ENCODE results near the gene HPSE2. TPM values are rescaled to one million over a fixed set of nuclear protein-coding genes. Genes with fewer than 3 reads are reported as not detected.

HPSE2 gene
- total RNA-seq, 1 donor from 2014 or later: 10.6 TPM

GRCh38 chr10:98517672-98518071 lies 718.0 kb downstream of the HPSE2 start:
- intact Hi-C loops (cut with DNase I): no loop called here
- no peak overlapping the region for H3K27ac ChIP-seq
- H3K36me3 ChIP-seq: no peaks in the 10 kb centered on the region
- DNase-seq (ENCODE audit: extremely low spot score in 2 of 2): no peak
- TF ChIP-seq CTCF (IDR thresholded peaks at IDR 0.05) (no peak), POLR2AphosphoS5 (IDR thresholded peaks at IDR 0.05; ENCODE audit: insufficient read depth in 1 of 2, low read depth in 1 of 2) (no peak), POLR2A (IDR thresholded peaks at IDR 0.05) (no peak)
- H3K9me3 ChIP-seq: no peaks in the 10 kb centered on the region
- H3K4me3 ChIP-seq: no peak overlapping the region
- H3K4me1 ChIP-seq: peaks cover 13% of the 10 kb centered on the region
- H3K27me3 ChIP-seq: no peaks in the 10 kb centered on the region

GRCh38 chr10:98516352-98516751 lies 719.3 kb downstream of the HPSE2 start:
- Histone ChIP-seq H3K27ac (no peak overlapping the region), H3K36me3 (no peaks in the 10 kb centered on the region), H3K9me3 (no peaks in the 10 kb centered on the region), H3K4me1 (peaks cover 13% of the 10 kb centered on the region), H3K4me3 (no peak overlapping the region), H3K27me3 (no peaks in the 10 kb centered on the region)
- no peak for TF ChIP-seq CTCF (IDR thresholded peaks at IDR 0.05)
- TF ChIP-seq POLR2A (IDR thresholded peaks at IDR 0.05): no peak
- no peak for TF ChIP-seq POLR2AphosphoS5 (IDR thresholded peaks at IDR 0.05; ENCODE audit: insufficient read depth in 1 of 2, low read depth in 1 of 2)
- no peak for DNase-seq (ENCODE audit: extremely low spot score in 2 of 2)
- intact Hi-C loops (cut with DNase I): no loop called here

GRCh38 chr10:98513704-98514103 lies 721.9 kb downstream of the HPSE2 start:
- Histone ChIP-seq H3K27ac (no peak overlapping the region), H3K4me3 (no peak overlapping the region), H3K4me1 (peaks cover 13% of the 10 kb centered on the region), H3K36me3 (no peaks in the 10 kb centered on the region), H3K9me3 (no peaks in the 10 kb centered on the region), H3K27me3 (no peaks in the 10 kb centered on the region)
- TF ChIP-seq POLR2A (IDR thresholded peaks at IDR 0.05) (no peak), POLR2AphosphoS5 (IDR thresholded peaks at IDR 0.05; ENCODE audit: insufficient read depth in 1 of 2, low read depth in 1 of 2) (no peak), CTCF (IDR thresholded peaks at IDR 0.05) (no peak)
- intact Hi-C loops (cut with DNase I): no loop called here
- DNase-seq (ENCODE audit: extremely low spot score in 2 of 2): no peak

- TF ChIP-seq POLR2AphosphoS5 (IDR thresholded peaks at IDR 0.05; ENCODE audit: insufficient read depth in 1 of 2, low read depth in 1 of 2) (no peak), POLR2A (IDR thresholded peaks at IDR 0.05) (no peak), CTCF (IDR thresholded peaks at IDR 0.05) (no peak)
- Histone ChIP-seq H3K36me3 (no peaks in the 10 kb centered on the region), H3K4me1 (peaks cover 9% of the 10 kb centered on the region), H3K9me3 (no peaks in the 10 kb centered on the region), H3K4me3 (no peak overlapping the region), H3K27me3 (no peaks in the 10 kb centered on the region), H3K27ac (no peak overlapping the region)
- DNase-seq (ENCODE audit: extremely low spot score in 2 of 2): no peak
- intact Hi-C loops (cut with DNase I): no loop called here
Observed at GRCh38 chr10:98511876-98512275, 723.8 kb downstream of the HPSE2 start.

GRCh38 chr10:98510412-98510995 lies 725.1 kb downstream of the HPSE2 start:
- no peak for DNase-seq (ENCODE audit: extremely low spot score in 2 of 2)
- intact Hi-C loops (cut with DNase I): no loop called here
- Histone ChIP-seq H3K27me3 (no peaks in the 10 kb centered on the region), H3K4me3 (no peak overlapping the region), H3K4me1 (no peaks in the 10 kb centered on the region), H3K36me3 (no peaks in the 10 kb centered on the region), H3K9me3 (no peaks in the 10 kb centered on the region), H3K27ac (no peak overlapping the region)
- TF ChIP-seq POLR2A (IDR thresholded peaks at IDR 0.05) (no peak), CTCF (IDR thresholded peaks at IDR 0.05) (no peak), POLR2AphosphoS5 (IDR thresholded peaks at IDR 0.05; ENCODE audit: insufficient read depth in 1 of 2, low read depth in 1 of 2) (no peak)

Measured in vagina (tissue), 2 donors.